ENCODE results near the gene RHCG.

DNA sequence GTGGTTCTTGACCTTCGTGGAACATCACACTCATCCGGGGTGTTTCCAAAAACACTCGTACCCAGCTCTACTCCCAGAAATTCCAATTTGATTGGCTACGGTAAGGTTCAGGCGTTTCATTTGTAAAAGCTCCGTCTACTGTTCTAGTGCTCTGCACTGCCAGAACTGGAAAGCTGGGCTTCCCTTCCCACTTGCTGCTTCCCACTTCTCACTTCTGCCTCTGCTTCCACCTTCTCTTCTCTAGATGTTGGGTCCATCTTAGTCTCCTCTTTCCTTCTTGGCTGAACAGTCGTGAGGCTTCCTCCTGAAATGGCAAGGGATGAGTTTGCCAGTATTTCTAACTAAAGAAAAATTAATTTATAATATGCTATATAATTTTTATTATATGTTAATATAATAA lies 29.8 kb upstream of the RHCG start:
- TF ChIP-seq USF1 (IDR thresholded peaks at IDR 0.05; ENCODE audit: borderline replicate concordance, low read depth) (no peak), FOXJ3 (CRISPR knock-in tag; IDR thresholded peaks at IDR 0.05) (no peak), NRF1 (IDR thresholded peaks at IDR 0.05; ENCODE audit: low read depth, low read length) (no peak), POLR2AphosphoS5 (IDR thresholded peaks at IDR 0.05; ENCODE audit: low read depth, low read length) (no peak)
- TF ChIP-seq, protein P1, sequence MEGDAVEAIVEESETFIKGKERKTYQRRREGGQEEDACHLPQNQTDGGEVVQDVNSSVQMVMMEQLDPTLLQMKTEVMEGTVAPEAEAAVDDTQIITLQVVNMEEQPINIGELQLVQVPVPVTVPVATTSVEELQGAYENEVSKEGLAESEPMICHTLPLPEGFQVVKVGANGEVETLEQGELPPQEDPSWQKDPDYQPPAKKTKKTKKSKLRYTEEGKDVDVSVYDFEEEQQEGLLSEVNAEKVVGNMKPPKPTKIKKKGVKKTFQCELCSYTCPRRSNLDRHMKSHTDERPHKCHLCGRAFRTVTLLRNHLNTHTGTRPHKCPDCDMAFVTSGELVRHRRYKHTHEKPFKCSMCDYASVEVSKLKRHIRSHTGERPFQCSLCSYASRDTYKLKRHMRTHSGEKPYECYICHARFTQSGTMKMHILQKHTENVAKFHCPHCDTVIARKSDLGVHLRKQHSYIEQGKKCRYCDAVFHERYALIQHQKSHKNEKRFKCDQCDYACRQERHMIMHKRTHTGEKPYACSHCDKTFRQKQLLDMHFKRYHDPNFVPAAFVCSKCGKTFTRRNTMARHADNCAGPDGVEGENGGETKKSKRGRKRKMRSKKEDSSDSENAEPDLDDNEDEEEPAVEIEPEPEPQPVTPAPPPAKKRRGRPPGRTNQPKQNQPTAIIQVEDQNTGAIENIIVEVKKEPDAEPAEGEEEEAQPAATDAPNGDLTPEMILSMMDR (IDR thresholded peaks at IDR 0.05), result no peak
- TF ChIP-seq, protein P2, sequence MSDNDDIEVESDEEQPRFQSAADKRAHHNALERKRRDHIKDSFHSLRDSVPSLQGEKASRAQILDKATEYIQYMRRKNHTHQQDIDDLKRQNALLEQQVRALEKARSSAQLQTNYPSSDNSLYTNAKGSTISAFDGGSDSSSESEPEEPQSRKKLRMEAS (IDR thresholded peaks at IDR 0.05; ENCODE audit: low read depth), result no peak

Measured in SK-N-SH (cell line).